HG02610 (cell line): ENCODE measurements around the gene PSMD9.
"Not testable (repeated sequence)": the region's sequence is repeated elsewhere in the genome, so short reads cannot be mapped to it uniquely, and the experiment has no call there.

ENCODE experiments used
- ATAC-seq: cut with Tn5 transposase; IDR thresholded peaks from one replicate; pipeline ENCODE4 v1.9.1; 2021; ENCODE audit warnings: mild to moderate bottlenecking, moderate library complexity; ENCODE audit not compliant: unreplicated experiment

The PSMD9 gene

GRCh38 chr12:121917950-121918678 is 29.5 kb downstream of the PSMD9 start, which contains the start of gene CFAP251:
Gene CFAP251, plus strand, starts transcription at chr12:121918592. Its CDS starts 2,714 bp downstream, at chr12:121921306.
- peak; percentile 96 for ATAC-seq

- peak; percentile 21 for ATAC-seq
Observed at GRCh38 chr12:121918679-121919038, 30.1 kb downstream of the PSMD9 start.

- no peak for ATAC-seq
Observed at GRCh38 chr12:121921066-121921465, 32.5 kb downstream of the PSMD9 start.

GRCh38 chr12:121925358-121925695 is 36.7 kb downstream of the PSMD9 start:
- no peak for ATAC-seq

- ATAC-seq: no peak
Observed at GRCh38 chr12:121926874-121927706, 38.5 kb downstream of the PSMD9 start.

GRCh38 chr12:121927813-121928212 is 39.2 kb downstream of the PSMD9 start:
- no peak for ATAC-seq

- ATAC-seq: not testable (repeated sequence)
Observed at GRCh38 chr12:121929545-121929944, 41.0 kb downstream of the PSMD9 start.

GRCh38 chr12:121930862-121931261 is 42.3 kb downstream of the PSMD9 start:
- ATAC-seq: no peak

- no peak for ATAC-seq
Observed at GRCh38 chr12:121932176-121932536, 43.6 kb downstream of the PSMD9 start.

- ATAC-seq: no peak
Observed at GRCh38 chr12:121932914-121933521, 44.4 kb downstream of the PSMD9 start.

GRCh38 chr12:121933522-121934308 is 45.1 kb downstream of the PSMD9 start:
- ATAC-seq: no peak

GRCh38 chr12:121934309-121934664 is 45.7 kb downstream of the PSMD9 start:
- ATAC-seq: no peak

GRCh38 chr12:121937654-121938053 is 49.1 kb downstream of the PSMD9 start:
- ATAC-seq: no peak

- no peak for ATAC-seq
Observed at GRCh38 chr12:121939186-121939585, 50.6 kb downstream of the PSMD9 start.

- no peak for ATAC-seq
Observed at GRCh38 chr12:121939992-121940766, 51.6 kb downstream of the PSMD9 start.

- ATAC-seq: no peak
Observed at GRCh38 chr12:121942145-121942718, 53.6 kb downstream of the PSMD9 start.

GRCh38 chr12:121943926-121944325 is 55.3 kb downstream of the PSMD9 start:
- ATAC-seq: no peak

- ATAC-seq: no peak
Observed at GRCh38 chr12:121946313-121947025, 57.9 kb downstream of the PSMD9 start.

GRCh38 chr12:121947981-121948380 is 59.4 kb downstream of the PSMD9 start:
- no peak for ATAC-seq
